H1 (cell line): ENCODE data around the gene AOPEP. TPM values are rescaled to one million over a fixed set of nuclear protein-coding genes. Genes with fewer than 3 reads are reported as not detected.

ENCODE experiments used
- CTCF ChIA-PET: fragments of 300-600 bp; sonication (Branson Sonifier 250); formaldehyde crosslinking; loops from one replicate; lab custom pipeline; 2021; ENCODE audit not compliant: partially characterized antibody; lab: Charles Lee
- POLR2A ChIA-PET: fragments of 300-600 bp; sonication (Branson Sonifier 250); formaldehyde crosslinking; loops from one replicate; lab custom pipeline; 2021; ENCODE audit warnings: inconsistent platforms; ENCODE audit not compliant: partially characterized antibody; lab: Charles Lee
- DNase-seq, 2 experiments: peaks; one replicate each; pipeline versions ENCODE4 v3.0.0 to v3.0.0-alpha.2; 2010 to 2022; ENCODE audit warnings: low spot score in 2 of 2, low read depth in 1 of 2, mixed read lengths in 1 of 2
- FAIRE-seq: peaks from 2 replicates; lab custom pipeline; 2011; peaks lifted over from hg19 to GRCh38; lab: Jason Lieb, UNC
- H2AFZ ChIP-seq: 2 replicates; pipeline ENCODE4 v1.8.1; 2012; ENCODE audit warnings: low read length, inconsistent platforms
- H2AK5ac ChIP-seq: 2 replicates; pipeline ENCODE4 v1.6.1; 2013; ENCODE audit warnings: low read depth, low read length
- H2BK120ac ChIP-seq: replicated peaks from 2 replicates; pipeline ENCODE3; 2013; ENCODE audit warnings: low read depth, low read length, inconsistent platforms
- H2BK12ac ChIP-seq: 2 replicates; pipeline ENCODE4 v1.6.1; 2013; ENCODE audit warnings: low read depth, low read length
- H2BK15ac ChIP-seq: 2 replicates; pipeline ENCODE4 v1.6.1; 2013; ENCODE audit warnings: low read length
- H2BK20ac ChIP-seq: 2 replicates; pipeline ENCODE4 v1.6.1; 2013; ENCODE audit warnings: low read length
- H2BK5ac ChIP-seq: 2 replicates; pipeline ENCODE4 v1.6.1; 2013; ENCODE audit warnings: low read depth, low read length
- H3K14ac ChIP-seq: 2 replicates; pipeline ENCODE4 v1.6.1; 2013; ENCODE audit warnings: inconsistent platforms; ENCODE audit not compliant: insufficient read length
- H3K18ac ChIP-seq: 2 replicates; pipeline ENCODE4 v1.6.1; 2013; ENCODE audit warnings: low read length; ENCODE audit errors: extremely low read depth
- H3K23ac ChIP-seq: 2 replicates; pipeline ENCODE4 v1.6.1; 2013; ENCODE audit warnings: inconsistent platforms; ENCODE audit not compliant: insufficient read length
- H3K23me2 ChIP-seq: 2 replicates; pipeline ENCODE4 v1.6.1; 2013; ENCODE audit warnings: low read depth, low read length
- H3K27ac ChIP-seq: 2 replicates; pipeline ENCODE4 v1.6.1; 2011; ENCODE audit warnings: low read depth, low read length, inconsistent platforms
- H3K27me3 ChIP-seq, 4 experiments: replicated peaks in 1 of 4; 1 replicate in 1 of 4; 2 replicates in 3 of 4; pipeline versions ENCODE4 v1.6.1 to v1.8.1; 2011 to 2013; ENCODE audit warnings: low read length in 3 of 4, mild to moderate bottlenecking in 3 of 4, inconsistent platforms in 2 of 4, mixed read lengths in 2 of 4, moderate library complexity in 1 of 4; ENCODE audit not compliant: control insufficient read depth in 3 of 4, insufficient read depth in 3 of 4; ENCODE audit errors: extremely low read depth in 1 of 4
- H3K36me3 ChIP-seq, 4 experiments: 2 replicates each; pipeline versions ENCODE4 v1.6.1 to v1.8.1; 2011 to 2013; ENCODE audit warnings: mild to moderate bottlenecking in 4 of 4, low read length in 3 of 4, moderate library complexity in 2 of 4, control low read depth in 1 of 4, inconsistent platforms in 1 of 4; ENCODE audit not compliant: insufficient read depth in 4 of 4, control insufficient read depth in 2 of 4
- H3K4ac ChIP-seq: replicated peaks from 2 replicates; pipeline ENCODE3; 2013; ENCODE audit warnings: low read length, low read depth, mixed read lengths, inconsistent platforms; ENCODE audit not compliant: insufficient read length
- H3K4me1 ChIP-seq, 4 experiments: replicated peaks in 1 of 4; 1 replicate in 1 of 4; 2 replicates in 3 of 4; pipeline versions ENCODE4 v1.6.1 to v1.8.1; 2011 to 2013; ENCODE audit warnings: low read length in 3 of 4, inconsistent platforms in 2 of 4, mixed read lengths in 1 of 4; ENCODE audit not compliant: insufficient read depth in 4 of 4, control insufficient read depth in 3 of 4
- H3K4me2 ChIP-seq, 2 experiments: 2 replicates each; pipeline versions ENCODE4 v1.6.1 to v1.8.1; 2011 to 2013; ENCODE audit warnings: low read depth in 2 of 2, low read length in 2 of 2, control low read depth in 1 of 2, inconsistent platforms in 1 of 2, mild to moderate bottlenecking in 1 of 2; ENCODE audit not compliant: insufficient read depth in 1 of 2
- H3K4me3 ChIP-seq, 4 experiments: fragments of 200-600, 300-600 bp in 1 of 4; sonication (generic), shearing (Covaris generic), sonication (Bioruptor Twin) in 1 of 4; 2 replicates each; pipeline versions ENCODE4 v1.5.1 to v1.8.1; 2011 to 2016; ENCODE audit warnings: low read length in 4 of 4, low read depth in 3 of 4, control low read depth in 2 of 4, inconsistent platforms in 2 of 4, mild to moderate bottlenecking in 2 of 4, mixed read lengths in 1 of 4, moderate library complexity in 1 of 4; ENCODE audit not compliant: insufficient read depth in 2 of 4; ENCODE audit errors: extremely low read depth in 1 of 4
- H3K56ac ChIP-seq: replicated peaks from 2 replicates; pipeline ENCODE3; 2013; ENCODE audit warnings: low read depth, mild to moderate bottlenecking, mixed read lengths, low read length, inconsistent platforms; ENCODE audit not compliant: insufficient read length
- H3K79me1 ChIP-seq: 2 replicates; pipeline ENCODE4 v1.6.1; 2013; ENCODE audit warnings: low read depth, low read length, control low read depth
- H3K79me2 ChIP-seq, 2 experiments: 2 replicates each; pipeline versions ENCODE4 v1.6.1 to v1.8.1; 2012 to 2013; ENCODE audit warnings: low read length in 2 of 2, mild to moderate bottlenecking in 2 of 2, inconsistent platforms in 1 of 2; ENCODE audit not compliant: insufficient read depth in 2 of 2, control insufficient read depth in 1 of 2
- H3K9ac ChIP-seq, 4 experiments: replicated peaks in 1 of 4; 1 replicate in 1 of 4; 2 replicates in 3 of 4; pipeline versions ENCODE4 v1.6.1 to v1.8.1; 2011 to 2013; ENCODE audit warnings: low read depth in 3 of 4, low read length in 3 of 4, control low read depth in 2 of 4, mild to moderate bottlenecking in 2 of 4, moderate library complexity in 2 of 4, inconsistent platforms in 1 of 4; ENCODE audit errors: extremely low read depth in 1 of 4
- H3K9me3 ChIP-seq, 2 experiments: 2 replicates each; pipeline versions ENCODE4 v1.6.1 to v1.8.1; 2012 to 2013; ENCODE audit warnings: mild to moderate bottlenecking in 2 of 2, moderate library complexity in 2 of 2, control low read depth in 1 of 2, inconsistent platforms in 1 of 2, low read depth in 1 of 2, low read length in 1 of 2, mixed read lengths in 1 of 2; ENCODE audit not compliant: insufficient read depth in 2 of 2
- H4K20me1 ChIP-seq, 2 experiments: replicated peaks in 1 of 2; 2 replicates each; pipeline versions ENCODE3 to v1.8.1; 2011 to 2013; ENCODE audit warnings: inconsistent platforms in 2 of 2, low read length in 2 of 2, mild to moderate bottlenecking in 1 of 2; ENCODE audit not compliant: insufficient read depth in 2 of 2, control insufficient read depth in 1 of 2
- H4K5ac ChIP-seq: 2 replicates; pipeline ENCODE4 v1.6.1; 2013; ENCODE audit warnings: low read length, low read depth, mixed read lengths, inconsistent platforms; ENCODE audit not compliant: insufficient read length
- H4K8ac ChIP-seq: 2 replicates; pipeline ENCODE4 v1.8.0; 2013; ENCODE audit warnings: mild to moderate bottlenecking, moderate library complexity, low read length, inconsistent platforms; ENCODE audit not compliant: insufficient read depth; ENCODE audit errors: extremely low read depth
- H4K91ac ChIP-seq: replicated peaks from 2 replicates; pipeline ENCODE3; 2013; ENCODE audit warnings: low read length, mixed read lengths, inconsistent platforms; ENCODE audit not compliant: insufficient read length
- BCL11A ChIP-seq, 2 experiments: IDR thresholded peaks; one replicate each; pipeline ENCODE4 v1.6.1; 2011; ENCODE audit warnings: low read depth in 2 of 2, low read length in 2 of 2, mild to moderate bottlenecking in 2 of 2
- CHD1 ChIP-seq: IDR thresholded peaks from 2 replicates; pipeline ENCODE4 v1.6.1; 2012; ENCODE audit warnings: low read depth, low read length, improper control_type of control experiment
- FOSL1 ChIP-seq: IDR thresholded peaks from 2 replicates; pipeline ENCODE4 v1.6.1; 2011; ENCODE audit warnings: mild to moderate bottlenecking, low read depth, low read length, moderate library complexity; ENCODE audit not compliant: insufficient read depth
- HDAC2 ChIP-seq, 2 experiments: fragments of 300-600 bp in 1 of 2; sonication (generic) in 1 of 2; IDR thresholded peaks; 2 replicates each; pipeline ENCODE4 v1.6.1; 2011 to 2012; ENCODE audit warnings: low read depth in 2 of 2, low read length in 2 of 2, mild to moderate bottlenecking in 2 of 2, moderate library complexity in 2 of 2, borderline replicate concordance in 1 of 2, inconsistent platforms in 1 of 2
- JUN ChIP-seq: IDR thresholded peaks from 2 replicates; pipeline ENCODE4 v1.6.1; 2011; ENCODE audit warnings: low read depth, mild to moderate bottlenecking, improper control_type of control experiment, low read length
- KDM5A ChIP-seq: fragments of 200-600 bp; IDR thresholded peaks from 2 replicates; pipeline ENCODE4 v1.7.1; 2012; ENCODE audit warnings: mild to moderate bottlenecking, low read length, inconsistent platforms, mixed read lengths
- RBBP5 ChIP-seq: IDR thresholded peaks from 2 replicates; pipeline ENCODE4 v1.7.1; 2012; ENCODE audit warnings: low read depth, mild to moderate bottlenecking, inconsistent platforms, low read length, moderate library complexity, borderline replicate concordance
- SAP30 ChIP-seq: fragments of 300-600 bp; sonication (generic); IDR thresholded peaks from 2 replicates; pipeline ENCODE4 v1.7.1; 2012; ENCODE audit warnings: low read length, moderate library complexity, mild to moderate bottlenecking, inconsistent platforms; ENCODE audit not compliant: insufficient read depth, insufficient replicate concordance
- SP2 ChIP-seq: IDR thresholded peaks from 2 replicates; pipeline ENCODE4 v1.6.1; 2012; ENCODE audit warnings: mild to moderate bottlenecking, low read length, inconsistent platforms
- SRF ChIP-seq: IDR thresholded peaks from 2 replicates; pipeline ENCODE4 v1.6.1; 2011; ENCODE audit warnings: mild to moderate bottlenecking, low read depth, low read length, moderate library complexity
- TEAD4 ChIP-seq: IDR thresholded peaks from 2 replicates; pipeline ENCODE4 v1.6.1; 2012; ENCODE audit warnings: low read depth, low read length, inconsistent platforms, mixed read lengths
- WGBS, 2 experiments: shearing (Covaris generic) in 1 of 2; methylation state at CpG; one replicate each; pipeline versions ENCODE4 v1.1.6 to v1.1.7; 2013 to 2015; ENCODE audit warnings: low lambda C conversion rate in 2 of 2, mixed read lengths in 2 of 2, inconsistent platforms in 1 of 2, low coverage in 1 of 2, missing lambda C conversion rate in 1 of 2; ENCODE audit not compliant: insufficient replicate concordance in 2 of 2, insufficient coverage in 1 of 2, insufficient read length in 1 of 2; ENCODE audit errors: extremely low coverage in 1 of 2, missing lambda C conversion rate in 1 of 2; 5-methylcytosine and 5-hydroxymethylcytosine counted together
- polyA plus RNA-seq, 7 experiments: library from polyadenylated mRNA; depleted of rRNA in 3 of 7; stranded (reverse) in 5 of 7; unstranded in 2 of 7; fragments of >200 nt in 5 of 7; fragments of 200-250 nt in 2 of 7; gene quantifications; 1 replicate in 5 of 7; 2 replicates in 1 of 7; 4 replicates in 1 of 7; pipeline versions ENCODE4 v1.2.1 to v1.2.3, GENCODE V29; 2011 to 2013; ENCODE audit warnings: missing spikeins in 2 of 7, mixed read lengths in 2 of 7
- total RNA-seq: library from RNA; stranded (reverse); fragmentation: NEBNext Ultra II Directional; extraction: Animal tissue kit (Norgen Biotek cat#: 25700); gene quantifications from 2 replicates; pipeline ENCODE4 v1.2.1, GENCODE V29; 2021
- TF ChIP-seq, protein P1 (sequence below): IDR thresholded peaks from 2 replicates; pipeline ENCODE4 v1.6.1; 2011; ENCODE audit warnings: low read length, improper control_type of control experiment
- TF ChIP-seq, protein P2 (sequence below): IDR thresholded peaks from 2 replicates; pipeline ENCODE4 v1.6.1; 2012; ENCODE audit warnings: inconsistent platforms

The AOPEP gene
- total and polyA plus RNA-seq, 2 of the 8 experiments (the other 6 are each of a cell fraction or from before 2014, with no cell fraction given) = 6.1 to 14.3 TPM

- Histone ChIP-seq H4K5ac (no peak overlapping the region), H3K27me3 (no peaks in the 10 kb centered on the region), H2BK12ac (no peak overlapping the region), H3K79me2 (no peaks in the 10 kb centered on the region), H3K27ac (no peak overlapping the region), H3K56ac (no peak overlapping the region), H3K23me2 (no peaks in the 10 kb centered on the region), H4K20me1 (no peaks in the 10 kb centered on the region), H3K14ac (no peak overlapping the region), H3K4me3 (no peak overlapping the region), H4K8ac (no peak overlapping the region), H3K9ac (no peak overlapping the region), H2BK5ac (no peak overlapping the region), H3K36me3 (no peaks in the 10 kb centered on the region), H3K79me1 (no peaks in the 10 kb centered on the region), H2BK120ac (no peak overlapping the region), H3K4me1 (no peaks in the 10 kb centered on the region; a peak in 2 of 7 replicates), H3K23ac (no peak overlapping the region), H2AFZ (no peak overlapping the region), H3K4me2 (no peak overlapping the region), H3K9me3 (no peaks in the 10 kb centered on the region), H3K4ac (no peak overlapping the region), H2AK5ac (no peak overlapping the region), H4K91ac (no peak overlapping the region), H3K18ac (no peak overlapping the region), H2BK15ac (no peak overlapping the region), H2BK20ac (no peak overlapping the region)
- WGBS, 2 experiments = 86% methylated on average over 5 of the region's 5 CpGs; no CpG with 5 or more reads in 1 of the 2 experiments
- ChIA-PET CTCF (interaction anchor here (0.7 to 1.4 kb wide), 3 partner anchors 36 to 127 kb away, joined by 3 read pairs; no protein-coding TSS in a partner anchor), POLR2A (no interaction called here)
- DNase-seq (no peak), FAIRE-seq (no peak)
- TF ChIP-seq, protein P1, sequence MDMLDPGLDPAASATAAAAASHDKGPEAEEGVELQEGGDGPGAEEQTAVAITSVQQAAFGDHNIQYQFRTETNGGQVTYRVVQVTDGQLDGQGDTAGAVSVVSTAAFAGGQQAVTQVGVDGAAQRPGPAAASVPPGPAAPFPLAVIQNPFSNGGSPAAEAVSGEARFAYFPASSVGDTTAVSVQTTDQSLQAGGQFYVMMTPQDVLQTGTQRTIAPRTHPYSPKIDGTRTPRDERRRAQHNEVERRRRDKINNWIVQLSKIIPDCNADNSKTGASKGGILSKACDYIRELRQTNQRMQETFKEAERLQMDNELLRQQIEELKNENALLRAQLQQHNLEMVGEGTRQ = no peak
- TF ChIP-seq JUN (no peak), CHD1 (no peak), HDAC2 (IDR thresholded peaks at IDR 0.05; ENCODE audit: borderline replicate concordance in 1 of 2, low read depth in 2 of 2, low read length in 2 of 2) (no peak), SP2 (no peak), KDM5A (no peak), TEAD4 (no peak), FOSL1 (no peak), SRF (no peak), SAP30 (no peak), BCL11A (IDR thresholded peaks at IDR 0.05; ENCODE audit: low read depth in 2 of 2, low read length in 2 of 2) (no peak), RBBP5 (no peak)
- TF ChIP-seq, protein P2, sequence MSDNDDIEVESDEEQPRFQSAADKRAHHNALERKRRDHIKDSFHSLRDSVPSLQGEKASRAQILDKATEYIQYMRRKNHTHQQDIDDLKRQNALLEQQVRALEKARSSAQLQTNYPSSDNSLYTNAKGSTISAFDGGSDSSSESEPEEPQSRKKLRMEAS = no peak
Measured at GRCh38 chr9:95029288-95029687, 302.8 kb downstream of the AOPEP start.
